Esophagus squamous epithelium (tissue), 4 donors: Measurements from ENCODE around the gene MUC5AC.

ENCODE experiments used
- CTCF ChIP-seq, 6 experiments: fragments of 450-650 bp in 4 of 6; fragments of 200-600 bp in 2 of 6; sonication (generic) in 2 of 6; IDR thresholded peaks; one replicate each; pipeline ENCODE4 v1.5.1; 2016 to 2019; ENCODE audit warnings: antibody characterized with exemption in 6 of 6, mild to moderate bottlenecking in 4 of 6, moderate library complexity in 4 of 6
- POLR2A ChIP-seq, 4 donors: fragments of 450-650 bp; IDR thresholded peaks; one replicate each; pipeline ENCODE4 v1.6.1; 2017; ENCODE audit warnings: antibody characterized with exemption in 4 of 4, mild to moderate bottlenecking in 4 of 4, moderate library complexity in 3 of 4

- no peak for TF ChIP-seq CTCF (IDR thresholded peaks at IDR 0.05)
- no peak for TF ChIP-seq POLR2A (IDR thresholded peaks at IDR 0.05)
These were observed 6.9 kb upstream of the MUC5AC start for GRCh38 chr11:1150769-1151365.
